GM12878 (cell line): ENCODE data around the gene NDUFC2. TPM values are rescaled to one million over a fixed set of nuclear protein-coding genes. Genes with fewer than 3 reads are reported as not detected.

Source experiments
- ATAC-seq: fragments of 200-7000 bp; cut with Tn5 transposase; 3 replicates; pipeline ENCODE4 v1.9.1; 2020; ENCODE audit warnings: mild to moderate bottlenecking, moderate library complexity
- BruUV-seq: library from RNA; stranded (reverse); fragments of 400-500 nt; replicated peaks from 2 replicates; lab custom pipeline; 2021; lab: Mats Ljungman, UMichigan
- CTCF ChIA-PET: fragments of 300-600 bp; sonication (Branson Sonifier 250); formaldehyde crosslinking; extraction: SDS; loops from one replicate; lab custom pipeline; 2021; ENCODE audit warnings: inconsistent platforms; lab: Yijun Ruan, JAX
- POLR2A ChIA-PET: fragments of 350-600 bp; formaldehyde crosslinking; extraction: SDS; loops from one replicate; lab custom pipeline; 2021; ENCODE audit warnings: inconsistent platforms; lab: Charles Lee
- RAD21 ChIA-PET: fragments of 300-600 bp; sonication (Branson Sonifier 250); formaldehyde crosslinking; loops from one replicate; lab custom pipeline; 2023; ENCODE audit warnings: antibody characterized with exemption; ENCODE audit not compliant: unreplicated experiment; lab: Charles Lee
- SMC1A ChIA-PET: fragments of 300-600 bp; sonication (Branson Sonifier 250); formaldehyde crosslinking; loops from one replicate; lab custom pipeline; 2023; ENCODE audit not compliant: unreplicated experiment, uncharacterized antibody; lab: Charles Lee
- DNase-seq: peaks from one replicate; pipeline ENCODE4 v3.0.0-alpha.2; 2011; ENCODE audit warnings: low read depth, low spot score
- FAIRE-seq: peaks from 3 replicates; lab custom pipeline; 2011; peaks lifted over from hg19 to GRCh38; lab: Jason Lieb, UNC
- H2AFZ ChIP-seq: 2 replicates; pipeline ENCODE4 v1.6.0; 2011; ENCODE audit warnings: low read depth, low read length, control low read depth; ENCODE audit not compliant: control insufficient read depth
- H3K27ac ChIP-seq: 2 replicates; pipeline ENCODE4 v1.5.1; 2011; ENCODE audit warnings: control low read depth; ENCODE audit not compliant: control insufficient read depth, insufficient read depth
- H3K27me3 ChIP-seq, 2 experiments: replicated peaks in 1 of 2; 2 replicates each; pipeline versions ENCODE4 v1.6.0 to v1.6.1; 2011; ENCODE audit warnings: low read length in 1 of 2; ENCODE audit not compliant: control insufficient read depth in 2 of 2, insufficient read depth in 2 of 2
- H3K36me3 ChIP-seq, 2 experiments: 2 replicates each; pipeline ENCODE4 v1.5.1; 2011; ENCODE audit warnings: low read length in 1 of 2; ENCODE audit not compliant: control insufficient read depth in 2 of 2, insufficient read depth in 2 of 2
- H3K4me1 ChIP-seq: 2 replicates; pipeline ENCODE4 v1.6.1; 2011; ENCODE audit warnings: mild to moderate bottlenecking, low read length, moderate library complexity, mixed read lengths; ENCODE audit not compliant: control insufficient read depth, insufficient read depth
- H3K4me2 ChIP-seq: 2 replicates; pipeline ENCODE4 v1.6.0; 2011; ENCODE audit warnings: control low read depth; ENCODE audit not compliant: control insufficient read depth, insufficient read depth
- H3K4me3 ChIP-seq: fragments of 200-600 bp; sonication (generic); 2 replicates; pipeline ENCODE4 v1.5.1; 2016
- H3K79me2 ChIP-seq: 2 replicates; pipeline ENCODE4 v1.6.0; 2011; ENCODE audit warnings: low read length; ENCODE audit not compliant: control insufficient read depth, insufficient read depth
- H3K9ac ChIP-seq: 2 replicates; pipeline ENCODE4 v1.8.0; 2011; ENCODE audit warnings: low read length, control low read depth, mixed read lengths; ENCODE audit not compliant: control insufficient read depth, insufficient read depth
- H3K9me3 ChIP-seq: replicated peaks from 3 replicates; pipeline ENCODE4 v1.5.1; 2011; ENCODE audit warnings: mild to moderate bottlenecking, low read length; ENCODE audit not compliant: control insufficient read depth, insufficient read depth
- H4K20me1 ChIP-seq: 2 replicates; pipeline ENCODE4 v1.6.0; 2011; ENCODE audit not compliant: control insufficient read depth, insufficient read depth
- DPF2 ChIP-seq: fragments of 450-650 bp; IDR thresholded peaks from 2 replicates; pipeline ENCODE4 v1.6.1; 2017; ENCODE audit warnings: mild to moderate bottlenecking
- STAT1 ChIP-seq: fragments of 450-650 bp; conservative IDR thresholded peaks from 2 replicates; pipeline ENCODE4 v1.6.1; 2014; ENCODE audit warnings: antibody characterized with exemption, mild to moderate bottlenecking
- WGBS: methylation state at CpG from one replicate; pipeline ENCODE4 v1.1.6; 2016; ENCODE audit warnings: low lambda C conversion rate; ENCODE audit not compliant: insufficient replicate concordance, insufficient coverage; ENCODE audit errors: missing lambda C conversion rate; 5-methylcytosine and 5-hydroxymethylcytosine counted together
- in situ Hi-C: fragments of 300-500 bp; cut with MboI; formaldehyde crosslinking; loops from 9 replicates; pipeline ENCODE4 v1.14.3; 2018; ENCODE audit warnings: mixed read lengths
- intact Hi-C: fragments of 100-400 bp; cut with micrococcal nuclease; formaldehyde crosslinking; loops from one replicate; pipeline ENCODE4 v1.14.2; 2022; ENCODE audit not compliant: unreplicated experiment
- polyA plus RNA-seq, 11 experiments: library from polyadenylated mRNA; depleted of rRNA in 4 of 11; unstranded in 6 of 11; stranded (reverse) in 5 of 11; fragments of >200 nt; fragmentation: Nextera tagmentation in 4 of 11; fragmentation: Illumina TruSeq in 1 of 11; extraction: Ambion mirVana in 4 of 11; extraction: Trizol in 1 of 11; gene quantifications; 1 replicate in 1 of 11; 2 replicates in 10 of 11; pipeline versions ENCODE4 v1.2.1 to v1.2.3, GENCODE V29; 2011 to 2016; ENCODE audit warnings: inconsistent platforms in 2 of 11, missing spikeins in 2 of 11, low read depth in 1 of 11
- total RNA-seq, 4 experiments: library from RNA; depleted of rRNA in 3 of 4; stranded (reverse); fragments of >200 nt in 3 of 4; fragmentation: Illumina TruSeq in 1 of 4; extraction: Trizol in 1 of 4; gene quantifications; 2 replicates each; pipeline versions ENCODE4 v1.2.1 to v1.2.3, GENCODE V29; 2013 to 2021
- TF ChIP-seq, protein P1 (sequence below): IDR thresholded peaks from 2 replicates; pipeline ENCODE4 v1.6.1; 2012; ENCODE audit warnings: improper control_type of control experiment, low read depth, low read length; ENCODE audit not compliant: insufficient replicate concordance

NDUFC2 gene
- total and polyA plus RNA-seq, 10 of the 15 experiments (the other 5 are each of a cell fraction or from before 2014, with no cell fraction given), result 103 to 529 (median 192) TPM

DNA sequence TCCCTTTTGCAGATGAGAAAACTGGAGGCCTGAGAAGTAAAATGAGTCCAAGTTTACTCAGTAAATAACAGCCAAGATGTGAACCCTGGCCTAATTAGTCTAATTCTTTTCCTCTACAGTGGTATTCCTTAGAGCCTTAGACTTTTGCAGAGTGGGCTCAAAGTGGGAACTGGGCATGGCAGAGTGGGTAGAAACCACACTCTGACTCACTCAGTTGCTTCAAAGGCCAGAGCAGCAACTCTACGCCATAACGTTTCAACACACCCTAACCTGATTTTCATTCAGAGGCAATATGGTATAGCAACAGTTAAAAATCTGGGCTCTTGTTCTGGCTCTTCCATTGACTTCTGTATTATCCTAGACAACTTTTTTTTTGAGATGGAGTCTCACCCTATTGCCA lies 13.2 kb downstream of the NDUFC2 start:
- ChIA-PET SMC1A (no interaction called here), RAD21 (no interaction called here), CTCF (interaction anchor here (1.0 to 1.3 kb wide), 2 partner anchors 12 kb away, joined by 3 to 5 read pairs; no protein-coding TSS in a partner anchor), POLR2A (interaction anchor here (0.6 kb wide), 1 partner anchor 345 kb away, joined by 3 read pairs; no protein-coding TSS in a partner anchor)
- TF ChIP-seq, protein P1, sequence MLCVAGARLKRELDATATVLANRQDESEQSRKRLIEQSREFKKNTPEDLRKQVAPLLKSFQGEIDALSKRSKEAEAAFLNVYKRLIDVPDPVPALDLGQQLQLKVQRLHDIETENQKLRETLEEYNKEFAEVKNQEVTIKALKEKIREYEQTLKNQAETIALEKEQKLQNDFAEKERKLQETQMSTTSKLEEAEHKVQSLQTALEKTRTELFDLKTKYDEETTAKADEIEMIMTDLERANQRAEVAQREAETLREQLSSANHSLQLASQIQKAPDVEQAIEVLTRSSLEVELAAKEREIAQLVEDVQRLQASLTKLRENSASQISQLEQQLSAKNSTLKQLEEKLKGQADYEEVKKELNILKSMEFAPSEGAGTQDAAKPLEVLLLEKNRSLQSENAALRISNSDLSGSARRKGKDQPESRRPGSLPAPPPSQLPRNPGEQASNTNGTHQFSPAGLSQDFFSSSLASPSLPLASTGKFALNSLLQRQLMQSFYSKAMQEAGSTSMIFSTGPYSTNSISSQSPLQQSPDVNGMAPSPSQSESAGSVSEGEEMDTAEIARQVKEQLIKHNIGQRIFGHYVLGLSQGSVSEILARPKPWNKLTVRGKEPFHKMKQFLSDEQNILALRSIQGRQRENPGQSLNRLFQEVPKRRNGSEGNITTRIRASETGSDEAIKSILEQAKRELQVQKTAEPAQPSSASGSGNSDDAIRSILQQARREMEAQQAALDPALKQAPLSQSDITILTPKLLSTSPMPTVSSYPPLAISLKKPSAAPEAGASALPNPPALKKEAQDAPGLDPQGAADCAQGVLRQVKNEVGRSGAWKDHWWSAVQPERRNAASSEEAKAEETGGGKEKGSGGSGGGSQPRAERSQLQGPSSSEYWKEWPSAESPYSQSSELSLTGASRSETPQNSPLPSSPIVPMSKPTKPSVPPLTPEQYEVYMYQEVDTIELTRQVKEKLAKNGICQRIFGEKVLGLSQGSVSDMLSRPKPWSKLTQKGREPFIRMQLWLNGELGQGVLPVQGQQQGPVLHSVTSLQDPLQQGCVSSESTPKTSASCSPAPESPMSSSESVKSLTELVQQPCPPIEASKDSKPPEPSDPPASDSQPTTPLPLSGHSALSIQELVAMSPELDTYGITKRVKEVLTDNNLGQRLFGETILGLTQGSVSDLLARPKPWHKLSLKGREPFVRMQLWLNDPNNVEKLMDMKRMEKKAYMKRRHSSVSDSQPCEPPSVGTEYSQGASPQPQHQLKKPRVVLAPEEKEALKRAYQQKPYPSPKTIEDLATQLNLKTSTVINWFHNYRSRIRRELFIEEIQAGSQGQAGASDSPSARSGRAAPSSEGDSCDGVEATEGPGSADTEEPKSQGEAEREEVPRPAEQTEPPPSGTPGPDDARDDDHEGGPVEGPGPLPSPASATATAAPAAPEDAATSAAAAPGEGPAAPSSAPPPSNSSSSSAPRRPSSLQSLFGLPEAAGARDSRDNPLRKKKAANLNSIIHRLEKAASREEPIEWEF, result no peak
- TF ChIP-seq DPF2, result no peak
- TF ChIP-seq STAT1, result no peak
- in situ Hi-C loops, result no loop called here
- Histone ChIP-seq H3K4me3 (no peak overlapping the region), H3K27me3 (no peaks in the 10 kb centered on the region), H3K9me3 (no peaks in the 10 kb centered on the region), H3K4me1 (no peaks in the 10 kb centered on the region), H4K20me1 (no peaks in the 10 kb centered on the region), H3K27ac (no peak overlapping the region), H3K79me2 (no peaks in the 10 kb centered on the region), H3K36me3 (peaks cover 3 to 13% of the 10 kb centered on the region in 2 experiments), H3K9ac (no peak overlapping the region), H2AFZ (no peak overlapping the region), H3K4me2 (no peak overlapping the region)
- intact Hi-C loops, result no loop called here
- no peak for FAIRE-seq
- BruUV-seq, result no TSS peak
- 100% methylated on average over 2 of the region's 2 CpGs for WGBS
- DNase-seq, result no peak
- ATAC-seq, result no peak
